CD4-positive, alpha-beta T cell treated with Interleukin-10 for 1 hour (primary cell): ENCODE data around the gene SNX3.

Experiments used
- DNase-seq: peaks from one replicate; pipeline ENCODE4 v3.0.0-alpha.2; 2020

SNX3 gene

GRCh38 chr6:108168501-108169463 lies 92.1 kb downstream of the SNX3 start:
- no peak for DNase-seq

GRCh38 chr6:108168090-108168463 lies 92.8 kb downstream of the SNX3 start:
- no peak for DNase-seq

- DNase-seq = no peak
Measured at GRCh38 chr6:108167449-108168089, 93.3 kb downstream of the SNX3 start.

GRCh38 chr6:108166664-108167448 lies 94.0 kb downstream of the SNX3 start:
- no peak for DNase-seq

- no peak for DNase-seq
Measured at GRCh38 chr6:108165714-108166663, 94.9 kb downstream of the SNX3 start, which contains the start of gene NR2E1. NR2E1 (plus strand) TSS chr6:108166022; CDS start chr6:108166766, 744 bp downstream.

- DNase-seq = no peak
Measured at GRCh38 chr6:108164815-108165706, 95.8 kb downstream of the SNX3 start.

GRCh38 chr6:108164543-108164814 lies 96.4 kb downstream of the SNX3 start:
- no peak for DNase-seq

- DNase-seq = no peak
Measured at GRCh38 chr6:108163644-108164542, 96.9 kb downstream of the SNX3 start.

- DNase-seq = no peak
Measured at GRCh38 chr6:108163267-108163643, 97.6 kb downstream of the SNX3 start.

- no peak for DNase-seq
Measured at GRCh38 chr6:108161724-108162282, 99.0 kb downstream of the SNX3 start.
